D721Med (cell line): ENCODE results near the gene GNAT2.

Source experiments
- DNase-seq: peaks from one replicate; pipeline ENCODE4 v3.0.0; 2011; ENCODE audit warnings: low spot score; ENCODE audit not compliant: insufficient read length
- FAIRE-seq: peaks from 2 replicates; lab custom pipeline; 2011; peaks lifted over from hg19 to GRCh38; lab: Jason Lieb, UNC
- CTCF ChIP-seq: IDR thresholded peaks from 2 replicates; pipeline ENCODE4 v1.5.1; 2012; ENCODE audit warnings: mild to moderate bottlenecking, control low read depth; ENCODE audit not compliant: insufficient read depth; ENCODE audit errors: missing control alignments

GNAT2 gene

GRCh38 chr1:109621379-109622136 is 2.1 kb upstream of the GNAT2 start:
- no peak for TF ChIP-seq CTCF
- no peak for DNase-seq
- no peak for FAIRE-seq

- no peak for FAIRE-seq
- TF ChIP-seq CTCF, result no peak
- peak; percentile 90 for DNase-seq
Measured at GRCh38 chr1:109620841-109621286, 1.4 kb upstream of the GNAT2 start.

- DNase-seq (no peak), FAIRE-seq (no peak)
- TF ChIP-seq CTCF, result no peak
Measured at GRCh38 chr1:109620401-109620791, 980 bp upstream of the GNAT2 start.

GRCh38 chr1:109618661-109619575 is 498 bp downstream of the GNAT2 start:
- FAIRE-seq (no peak), DNase-seq (no peak)
- no peak for TF ChIP-seq CTCF

- no peak for FAIRE-seq
- DNase-seq, result no peak
- no peak for TF ChIP-seq CTCF
Measured at GRCh38 chr1:109617291-109617801, 2.1 kb downstream of the GNAT2 start.

- DNase-seq (no peak), FAIRE-seq (no peak)
- no peak for TF ChIP-seq CTCF
Measured at GRCh38 chr1:109616391-109616790, 3.0 kb downstream of the GNAT2 start.
